Body of pancreas (tissue), 4 donors: ENCODE data around the gene TTC31. TPM values are rescaled to one million over a fixed set of nuclear protein-coding genes. Genes with fewer than 3 reads are reported as not detected.
"Not testable (repeated sequence)": the region's sequence is repeated elsewhere in the genome, so short reads cannot be mapped to it uniquely, and the experiment has no call there.

ENCODE experiments used
- ATAC-seq: fragments of 150-250 bp; one replicate; pipeline ENCODE4 v1.9.1; 2016
- DNase-seq, 4 donors: peaks; one replicate each; pipeline ENCODE4 v3.0.0-alpha.2; 2019
- H3K27ac ChIP-seq, 4 donors: fragments of 200-600 bp; sonication (generic); 1 replicate in 3 of 4; 2 replicates in 1 of 4; pipeline versions ENCODE4 v1.5.1 to v1.6.1; 2016 to 2019; ENCODE audit warnings: mild to moderate bottlenecking in 1 of 4, mixed read lengths in 1 of 4, moderate library complexity in 1 of 4
- H3K27me3 ChIP-seq, 2 donors: fragments of 200-600 bp; sonication (generic); one replicate each; pipeline ENCODE4 v1.6.0; 2016; ENCODE audit warnings: mild to moderate bottlenecking in 1 of 2
- H3K36me3 ChIP-seq, 2 donors: fragments of 200-600 bp; sonication (generic); replicated peaks in 1 of 2; 2 replicates each; pipeline ENCODE4 v1.5.1; 2016; ENCODE audit warnings: low read depth in 2 of 2; ENCODE audit not compliant: insufficient read depth in 1 of 2
- H3K4me1 ChIP-seq: fragments of 200-600 bp; sonication (generic); one replicate; pipeline ENCODE4 v1.6.0; 2016
- H3K4me3 ChIP-seq, 2 donors: fragments of 200-600 bp; sonication (generic); 1 replicate in 1 of 2; 2 replicates in 1 of 2; pipeline ENCODE4 v1.5.1; 2016 to 2019
- H3K9me3 ChIP-seq, 3 donors: fragments of 200-600 bp; sonication (generic); 1 replicate in 2 of 3; 2 replicates in 1 of 3; pipeline ENCODE4 v1.5.1; 2016
- CTCF ChIP-seq, 7 experiments: fragments of 450-650 bp in 4 of 7; fragments of 200-600 bp in 3 of 7; sonication (generic) in 3 of 7; IDR thresholded peaks; one replicate each; pipeline ENCODE4 v1.5.1; 2016 to 2019; ENCODE audit warnings: antibody characterized with exemption in 7 of 7
- POLR2A ChIP-seq, 3 donors: fragments of 450-650 bp; IDR thresholded peaks; one replicate each; pipeline ENCODE4 v1.6.1; 2016; ENCODE audit warnings: antibody characterized with exemption in 3 of 3, mild to moderate bottlenecking in 2 of 3
- WGBS, 2 donors: methylation state at CpG; one replicate each; pipeline ENCODE4 v1.1.5; 2017; 5-methylcytosine and 5-hydroxymethylcytosine counted together
- intact Hi-C: fragments of 100-400 bp; cut with DNase I; formaldehyde crosslinking; loops from one replicate; pipeline ENCODE4 v1.15.1; 2023
- total RNA-seq, 2 donors: library from RNA; depleted of rRNA; stranded (reverse); fragments of >200 nt; gene quantifications; one replicate each; pipeline ENCODE4 v1.1.0, GENCODE V29; 2016

The TTC31 gene
- total RNA-seq, 2 donors from 2014 or later, result 26.5 to 28.3 TPM

GRCh38 chr2:74459503-74460118 is 23.3 kb upstream of the TTC31 start:
- intact Hi-C loops, H3K27me3 ChIP-seq, H3K9me3 ChIP-seq, H3K36me3 ChIP-seq, ATAC-seq, H3K27ac ChIP-seq, DNase-seq, H3K4me3 ChIP-seq: not testable (repeated sequence)
- TF ChIP-seq POLR2A (IDR thresholded peaks at IDR 0.05), result peak in 2 of 3 donors; percentile 11 to 22
- WGBS, 2 donors, result 65 to 70% methylated on average over 12 of the region's 13 CpGs
- H3K4me1 ChIP-seq, result peaks cover 54% of the 10 kb centered on the region

- ATAC-seq, H3K27me3 ChIP-seq, DNase-seq, intact Hi-C loops, H3K9me3 ChIP-seq, H3K27ac ChIP-seq, H3K4me3 ChIP-seq, H3K36me3 ChIP-seq: not testable (repeated sequence)
- WGBS, 2 donors, result 62 to 86% methylated on average over 3 to 10 of the region's 10 CpGs
- H3K4me1 ChIP-seq, result peaks cover 52% of the 10 kb centered on the region
Observed at GRCh38 chr2:74460187-74460586, 22.7 kb upstream of the TTC31 start.

GRCh38 chr2:74461187-74462053 is 21.5 kb upstream of the TTC31 start:
- Histone ChIP-seq H3K27ac (no peak overlapping the region), H3K36me3 (no peaks in the 10 kb centered on the region), H3K4me3 (no peak overlapping the region), H3K27me3 (no peaks in the 10 kb centered on the region), H3K9me3 (no peaks in the 10 kb centered on the region), H3K4me1 (peaks cover 47% of the 10 kb centered on the region)
- 91% methylated on average over 17 to 25 of the region's 27 CpGs for WGBS, 2 donors
- intact Hi-C loops, result no loop called here
- DNase-seq (peak in 1 of 4 donors; percentile 18), ATAC-seq (no peak)
- peak in 1 of 7 experiments; percentile 4 for TF ChIP-seq CTCF (IDR thresholded peaks at IDR 0.05)
- TF ChIP-seq POLR2A (IDR thresholded peaks at IDR 0.05), result no peak

GRCh38 chr2:74462054-74462785 is 20.7 kb upstream of the TTC31 start:
- 89 to 91% methylated on average over 9 to 20 of the region's 20 CpGs for WGBS, 2 donors
- Histone ChIP-seq H3K27me3 (no peaks in the 10 kb centered on the region), H3K36me3 (no peaks in the 10 kb centered on the region), H3K9me3 (no peaks in the 10 kb centered on the region), H3K27ac (no peak overlapping the region), H3K4me1 (peaks cover 41% of the 10 kb centered on the region), H3K4me3 (no peak overlapping the region)
- DNase-seq, result no peak
- no peak for ATAC-seq
- intact Hi-C loops, result no loop called here
- no peak for TF ChIP-seq POLR2A (IDR thresholded peaks at IDR 0.05)
- TF ChIP-seq CTCF (IDR thresholded peaks at IDR 0.05), result no peak

GRCh38 chr2:74462786-74463105 is 20.1 kb upstream of the TTC31 start:
- no peaks in the 10 kb centered on the region for H3K36me3 ChIP-seq
- intact Hi-C loops, result no loop called here
- ATAC-seq (no peak), DNase-seq (no peak)
- 80 to 87% methylated on average over 4 of the region's 4 CpGs for WGBS, 2 donors
- TF ChIP-seq POLR2A (IDR thresholded peaks at IDR 0.05), result no peak
- TF ChIP-seq CTCF (IDR thresholded peaks at IDR 0.05), result no peak
- no peaks in the 10 kb centered on the region for H3K27me3 ChIP-seq
- H3K9me3 ChIP-seq, result no peaks in the 10 kb centered on the region
- H3K4me3 ChIP-seq, result no peak overlapping the region
- peaks cover 41% of the 10 kb centered on the region for H3K4me1 ChIP-seq
- no peak overlapping the region for H3K27ac ChIP-seq
